GM18502 (cell line): ENCODE measurements around the gene ANKRD65.
"Not testable (repeated sequence)": the region's sequence is repeated elsewhere in the genome, so short reads cannot be mapped to it uniquely, and the experiment has no call there.

Experiments used
- ATAC-seq: cut with Tn5 transposase; IDR thresholded peaks from one replicate; pipeline ENCODE4 v1.9.1; 2021; ENCODE audit warnings: mild to moderate bottlenecking; ENCODE audit not compliant: unreplicated experiment, poor library complexity

The ANKRD65 gene

GRCh38 chr1:1373815-1374588, 47.1 kb downstream of the ANKRD65 start:
- ATAC-seq, result no peak

GRCh38 chr1:1373051-1373814, 47.8 kb downstream of the ANKRD65 start:
- ATAC-seq, result no peak

- ATAC-seq, result no peak
Observed at GRCh38 chr1:1371746-1372711, 49.0 kb downstream of the ANKRD65 start.

- no peak for ATAC-seq
Observed at GRCh38 chr1:1371364-1371745, 49.7 kb downstream of the ANKRD65 start.

GRCh38 chr1:1370771-1371300, 50.2 kb downstream of the ANKRD65 start:
- no peak for ATAC-seq

GRCh38 chr1:1370094-1370493, 51.0 kb downstream of the ANKRD65 start:
- ATAC-seq, result not testable (repeated sequence)
